Liver (tissue), 9 donors: ENCODE data around the gene EIF2S3. TPM values are rescaled to one million over a fixed set of nuclear protein-coding genes. Genes with fewer than 3 reads are reported as not detected.

Experiments used
- DNase-seq: peaks from one replicate; pipeline ENCODE4 v3.0.0-alpha.2; 2017; ENCODE audit warnings: low spot score
- H3K27ac ChIP-seq, 2 donors: one replicate each; pipeline ENCODE4 v1.7.0; 2013; ENCODE audit warnings: inconsistent platforms in 2 of 2, low read length in 2 of 2, control low read depth in 1 of 2, low read depth in 1 of 2, mild to moderate bottlenecking in 1 of 2
- H3K27me3 ChIP-seq, 4 donors: one replicate each; pipeline versions ENCODE4 v1.6.1 to v1.7.0; 2013; ENCODE audit warnings: low read length in 3 of 4, inconsistent platforms in 1 of 4, mild to moderate bottlenecking in 1 of 4, moderate library complexity in 1 of 4; ENCODE audit not compliant: control insufficient read depth in 4 of 4, insufficient read depth in 4 of 4
- H3K36me3 ChIP-seq, 4 donors: one replicate each; pipeline versions ENCODE4 v1.6.1 to v1.7.0; 2013; ENCODE audit warnings: low read length in 3 of 4, mild to moderate bottlenecking in 3 of 4, low read depth in 1 of 4, moderate library complexity in 1 of 4; ENCODE audit not compliant: control insufficient read depth in 4 of 4, insufficient read depth in 3 of 4
- H3K4me1 ChIP-seq, 4 donors: one replicate each; pipeline versions ENCODE4 v1.6.1 to v1.7.0; 2013; ENCODE audit warnings: low read length in 3 of 4, mild to moderate bottlenecking in 3 of 4, moderate library complexity in 1 of 4; ENCODE audit not compliant: control insufficient read depth in 4 of 4, insufficient read depth in 4 of 4
- H3K4me3 ChIP-seq, 3 donors: one replicate each; pipeline versions ENCODE4 v1.6.1 to v1.7.0; 2013; ENCODE audit warnings: low read length in 3 of 3, control low read depth in 1 of 3, low read depth in 1 of 3, mild to moderate bottlenecking in 1 of 3
- H3K9ac ChIP-seq, 2 donors: one replicate each; pipeline ENCODE4 v1.7.0; 2013; ENCODE audit warnings: low read length in 2 of 2, mild to moderate bottlenecking in 2 of 2, moderate library complexity in 2 of 2, control low read depth in 1 of 2, low read depth in 1 of 2
- H3K9me3 ChIP-seq, 4 donors: one replicate each; pipeline versions ENCODE4 v1.6.1 to v1.7.0; 2013; ENCODE audit warnings: low read length in 3 of 4; ENCODE audit not compliant: control insufficient read depth in 4 of 4
- ATF3 ChIP-seq: IDR thresholded peaks from 2 replicates; pipeline ENCODE4 v1.6.1; 2016; ENCODE audit warnings: antibody characterized with exemption
- CTCF ChIP-seq: fragments of 150-350 bp; IDR thresholded peaks from 2 replicates; pipeline ENCODE4 v1.5.1; 2017; ENCODE audit warnings: improper control_type of control experiment, low read depth, low read length; ENCODE audit not compliant: missing input control
- EGR1 ChIP-seq, 2 donors: IDR thresholded peaks; 2 replicates each; pipeline ENCODE4 v1.6.1; 2016 to 2018; ENCODE audit warnings: antibody characterized with exemption in 2 of 2, low read depth in 2 of 2
- FOXA1 ChIP-seq: IDR thresholded peaks from 2 replicates; pipeline ENCODE4 v1.6.1; 2016; ENCODE audit warnings: antibody characterized with exemption
- FOXA2 ChIP-seq: IDR thresholded peaks from 2 replicates; pipeline ENCODE4 v1.6.1; 2016; ENCODE audit warnings: antibody characterized with exemption
- GABPA ChIP-seq, 2 donors: IDR thresholded peaks in 1 of 2; conservative IDR thresholded peaks in 1 of 2; 2 replicates each; pipeline ENCODE4 v1.6.1; 2016; ENCODE audit warnings: antibody characterized with exemption in 2 of 2, mild to moderate bottlenecking in 1 of 2, moderate library complexity in 1 of 2
- HNF4A ChIP-seq, 2 donors: conservative IDR thresholded peaks; 2 replicates each; pipeline ENCODE4 v1.6.1; 2016; ENCODE audit warnings: antibody characterized with exemption in 2 of 2, mild to moderate bottlenecking in 2 of 2
- HNF4G ChIP-seq: IDR thresholded peaks from 2 replicates; pipeline ENCODE4 v1.6.1; 2016; ENCODE audit warnings: antibody characterized with exemption
- JUND ChIP-seq, 2 donors: IDR thresholded peaks; 2 replicates each; pipeline ENCODE4 v1.6.1; 2016; ENCODE audit warnings: antibody characterized with exemption in 2 of 2
- MAX ChIP-seq: IDR thresholded peaks from 2 replicates; pipeline ENCODE4 v1.6.1; 2016; ENCODE audit warnings: antibody characterized with exemption
- NR2F2 ChIP-seq: IDR thresholded peaks from 2 replicates; pipeline ENCODE4 v1.6.1; 2016; ENCODE audit warnings: antibody characterized with exemption
- RAD21 ChIP-seq, 2 donors: IDR thresholded peaks; 2 replicates each; pipeline ENCODE4 v1.6.1; 2016; ENCODE audit warnings: antibody characterized with exemption in 2 of 2, mild to moderate bottlenecking in 2 of 2
- REST ChIP-seq: IDR thresholded peaks from 2 replicates; pipeline ENCODE4 v1.6.1; 2016; ENCODE audit warnings: antibody characterized with exemption, mild to moderate bottlenecking
- RXRA ChIP-seq, 2 donors: IDR thresholded peaks; 2 replicates each; pipeline ENCODE4 v1.6.1; 2017 to 2018; ENCODE audit warnings: antibody characterized with exemption in 2 of 2, mild to moderate bottlenecking in 1 of 2
- SP1 ChIP-seq: IDR thresholded peaks from 2 replicates; pipeline ENCODE4 v1.6.1; 2018; ENCODE audit warnings: antibody characterized with exemption, mild to moderate bottlenecking
- TAF1 ChIP-seq: conservative IDR thresholded peaks from 2 replicates; pipeline ENCODE4 v1.6.1; 2016; ENCODE audit warnings: antibody characterized with exemption, mild to moderate bottlenecking
- YY1 ChIP-seq: IDR thresholded peaks from 2 replicates; pipeline ENCODE4 v1.6.1; 2016; ENCODE audit warnings: antibody characterized with exemption, mild to moderate bottlenecking
- ZBTB33 ChIP-seq: IDR thresholded peaks from 2 replicates; pipeline ENCODE4 v1.6.1; 2016; ENCODE audit warnings: antibody characterized with exemption
- WGBS: extraction: QIAGEN DNeasy Blood & Tissue Kit; methylation state at CpG from one replicate; pipeline ENCODE4 v1.1.7; 2013; 5-methylcytosine and 5-hydroxymethylcytosine counted together
- polyA plus RNA-seq, 2 donors: library from polyadenylated mRNA; stranded (reverse) in 1 of 2; unstranded in 1 of 2; fragments of 200-250 nt in 1 of 2; fragments of >200 nt in 1 of 2; fragmentation: Nextera tagmentation in 1 of 2; extraction: Ambion mirVana in 1 of 2; gene quantifications; one replicate each; pipeline versions ENCODE4 v1.2.1 to v1.2.3, GENCODE V29; 2013 to 2015
- total RNA-seq, 2 donors: library from RNA; depleted of rRNA; stranded (reverse); fragments of >200 nt; gene quantifications; one replicate each; pipeline ENCODE4 v1.2.3, GENCODE V29; 2014
- donor health status: healthy.
- donor health status: healthy.
- donor health status: healthy.
- donor health status: healthy.
- donor health status: healthy.

The EIF2S3 gene
- 10 to 100 TPM; 62.5 to 98.0 TPM for total RNA-seq
- 10 to 100 TPM; 24.9 to 32.4 TPM for polyA plus RNA-seq

- Histone ChIP-seq H3K27me3 (no peaks in the 10 kb centered on the region), H3K36me3 (peaks cover 0 to 15% (median 7%) of the 10 kb centered on the region in 4 donors), H3K27ac (peak within 1 kb of the TSS; percentile 92 to 95), H3K9me3 (no peaks in the 10 kb centered on the region), H3K9ac (peak within 1 kb of the TSS in 1 of 2 donors; percentile 82), H3K4me1 (peaks cover 0 to 9% (median 2%) of the 10 kb centered on the region in 4 donors), H3K4me3 (peak within 1 kb of the TSS in 2 of 3 donors; percentile 85 to 91)
- TF ChIP-seq NR2F2, result peak; percentile 4
- TF ChIP-seq FOXA1, result no peak
- TF ChIP-seq SP1, result peak; percentile 70
- no peak for TF ChIP-seq JUND (IDR thresholded peaks at IDR 0.05)
- peak; percentile 67 to 78 for TF ChIP-seq HNF4A (conservative IDR thresholded peaks at IDR 0.05)
- TF ChIP-seq MAX, result peak; percentile 41
- no peak for TF ChIP-seq FOXA2
- TF ChIP-seq TAF1, result peak; percentile 72
- peak in 1 of 2 donors; percentile 21 for TF ChIP-seq RXRA (IDR thresholded peaks at IDR 0.05)
- TF ChIP-seq REST, result no peak
- TF ChIP-seq GABPA (IDR thresholded peaks at IDR 0.05 in 1 of 2, conservative IDR thresholded peaks at IDR 0.05 in 1 of 2), result peak; percentile 87 to 92
- peak; percentile 62 for TF ChIP-seq HNF4G
- peak; percentile 95 for TF ChIP-seq YY1
- TF ChIP-seq ZBTB33, result peak; percentile 60
- TF ChIP-seq RAD21 (IDR thresholded peaks at IDR 0.05), result peak; percentile 56 to 58
- TF ChIP-seq ATF3, result peak; percentile 96
- peak in 1 of 2 donors; percentile 43 for TF ChIP-seq EGR1 (IDR thresholded peaks at IDR 0.05; ENCODE audit: low read depth in 2 of 2)
- peak; percentile 65 for TF ChIP-seq CTCF
- DNase-seq, result peak; percentile 79
- under 1% methylated on average over 56 of the region's 57 CpGs for WGBS
Observed at GRCh38 chrX:24054182-24055042, at the start of gene EIF2S3. Gene EIF2S3 (plus strand): TSS chrX:24054956. CDS start chrX:24054969, 13 bp downstream.
